HG03575 (cell line): ENCODE data around the gene ARSI.

ENCODE experiments used
- ATAC-seq: cut with Tn5 transposase; IDR thresholded peaks from one replicate; pipeline ENCODE4 v1.9.1; 2021; ENCODE audit not compliant: unreplicated experiment, insufficient number of reproducible peaks, low FRiP score; ENCODE audit errors: extremely low read depth

ARSI gene

DNA sequence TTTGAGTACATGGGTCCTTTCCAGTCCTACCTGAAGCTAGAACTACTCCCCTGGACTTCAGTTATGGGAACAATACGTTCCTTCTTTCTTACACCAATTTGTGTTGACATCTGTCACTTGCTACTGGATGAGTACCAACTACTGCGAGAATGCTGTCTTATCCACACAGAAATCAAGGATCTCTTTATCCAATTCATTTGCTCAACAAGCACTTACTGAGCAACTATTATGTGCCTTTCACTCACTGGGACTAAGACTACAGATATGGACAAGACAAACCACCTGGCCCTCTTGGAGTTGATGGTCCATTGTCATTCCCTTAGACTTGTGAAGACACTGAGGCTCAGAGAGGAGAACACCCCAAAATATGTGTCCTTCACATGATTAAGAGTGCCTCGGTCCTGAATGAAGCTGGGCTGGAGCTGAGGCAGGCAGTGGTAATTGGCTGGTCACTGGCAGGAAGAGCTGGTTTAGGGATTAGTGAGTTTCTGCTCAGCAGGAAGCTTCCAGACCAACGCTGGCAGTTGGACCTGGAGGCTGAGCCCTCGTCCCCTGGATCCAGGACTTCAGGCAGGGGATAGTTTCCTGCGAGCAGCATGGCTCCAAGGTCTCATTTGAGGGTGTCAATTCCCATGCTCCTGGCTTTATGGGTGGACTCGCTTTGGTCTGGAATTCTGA, 8.4 kb upstream of the ARSI start:
- no peak for ATAC-seq

DNA sequence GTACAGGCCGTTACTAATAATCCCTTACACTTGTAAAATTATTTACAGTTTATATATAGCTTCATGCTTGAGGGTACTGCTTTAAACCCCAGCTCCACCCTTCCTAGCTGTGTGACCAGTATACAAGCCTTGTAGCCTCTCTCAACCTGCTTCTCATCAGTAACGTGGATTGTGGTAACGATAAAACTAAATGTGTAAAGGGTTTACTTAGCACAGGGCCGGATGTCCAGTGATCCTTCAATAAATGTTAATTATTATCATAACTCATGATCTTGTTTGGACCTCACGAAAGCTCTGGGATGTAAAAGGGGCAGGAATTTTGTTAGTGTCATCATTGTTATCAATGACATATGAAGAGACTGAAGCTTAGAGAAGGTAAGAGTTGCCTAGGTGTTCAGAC, 7.5 kb upstream of the ARSI start:
- ATAC-seq = no peak

DNA sequence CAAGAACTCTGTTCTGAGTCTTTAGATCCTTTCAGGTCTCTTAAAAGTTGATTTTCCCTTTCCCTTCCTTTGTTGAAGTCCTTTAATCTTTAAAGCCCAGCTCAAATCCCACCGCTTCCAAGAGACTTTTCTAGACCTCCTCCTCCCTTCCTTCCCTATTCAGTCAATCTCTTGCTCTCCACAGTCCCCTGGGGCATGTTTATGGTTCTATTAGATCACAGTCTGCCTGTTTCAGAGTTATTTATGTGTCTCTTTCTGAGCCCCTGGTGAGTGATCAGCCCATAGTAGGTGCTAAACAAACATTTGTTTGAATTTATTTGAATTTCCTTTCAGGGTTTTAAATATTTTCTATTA, 7.2 kb upstream of the ARSI start:
- ATAC-seq = no peak

DNA sequence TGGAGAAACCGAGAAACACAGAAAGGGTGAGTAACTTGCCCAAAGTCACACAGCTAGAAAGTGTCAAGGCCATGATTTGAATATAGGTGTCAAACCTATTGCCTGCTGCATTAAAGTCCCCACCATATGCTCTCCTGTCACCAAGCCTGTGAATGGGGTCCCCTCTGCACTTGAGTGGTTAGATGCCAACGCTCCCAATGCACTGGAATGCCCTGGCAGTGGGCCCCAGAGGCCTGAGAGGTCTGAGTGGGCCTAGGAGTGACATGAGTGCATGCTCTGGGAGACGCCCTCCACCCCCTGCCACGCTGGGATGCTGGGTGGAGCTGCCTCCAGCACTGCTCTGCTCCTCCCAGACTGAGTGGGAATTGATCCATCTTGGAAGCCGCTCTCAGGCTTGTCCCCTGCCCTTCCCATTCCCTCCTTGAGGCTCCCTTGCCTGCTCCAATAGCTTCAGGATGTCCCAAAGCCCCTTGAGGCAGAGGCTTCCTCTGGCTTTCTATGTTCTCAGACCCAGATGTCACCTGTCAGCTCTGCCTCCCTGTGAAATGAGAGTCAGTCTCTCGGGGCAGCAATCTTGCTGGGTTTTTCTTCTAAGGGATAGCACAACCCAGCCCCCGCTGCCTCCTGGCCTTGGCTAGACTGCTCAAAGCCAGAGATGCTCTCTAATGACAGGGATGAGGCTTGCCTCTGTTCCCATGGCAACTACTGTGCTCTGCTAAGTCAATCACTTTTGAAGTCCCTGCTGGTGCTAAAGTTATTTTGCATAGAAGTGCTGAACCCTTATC, 6.6 kb upstream of the ARSI start:
- no peak for ATAC-seq

DNA sequence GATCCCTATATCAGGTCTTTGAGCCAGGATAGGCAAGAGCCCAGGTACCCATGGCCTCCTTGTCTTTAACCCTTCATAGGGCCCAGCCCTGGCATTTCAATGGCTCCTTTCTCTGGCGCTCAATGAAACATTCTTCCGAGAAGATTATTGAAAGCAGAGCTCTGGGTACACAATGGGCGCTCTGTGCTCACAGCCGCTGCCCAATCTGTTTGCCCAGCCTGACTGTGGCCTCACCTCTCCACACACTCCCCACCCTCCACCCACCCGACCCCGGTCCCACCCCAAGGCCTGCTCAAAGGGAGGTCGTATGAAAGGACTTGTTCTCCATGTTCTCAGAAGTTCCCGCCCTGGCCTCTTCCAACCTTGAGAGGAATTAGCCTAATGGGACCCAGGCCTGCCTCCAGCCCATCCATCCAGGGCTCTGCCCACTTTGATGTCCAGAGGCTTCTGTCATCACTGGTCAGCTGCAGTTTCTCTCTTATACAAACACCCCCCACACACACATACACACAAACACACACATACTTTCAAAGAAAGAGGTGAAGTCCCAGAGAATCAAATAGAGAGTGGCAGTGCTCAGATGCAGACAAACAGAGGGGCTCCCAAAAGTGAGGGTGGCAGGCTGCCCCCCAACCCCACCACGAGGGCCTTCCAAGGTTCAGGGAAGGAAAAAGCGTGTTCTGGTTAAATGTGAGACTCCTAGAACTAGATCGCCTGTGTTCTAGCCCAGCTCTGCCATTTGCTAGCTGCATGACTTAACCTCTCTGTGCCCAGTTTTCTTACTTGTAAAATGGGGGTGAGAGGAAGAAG, 5.1 kb upstream of the ARSI start:
- ATAC-seq = no peak

DNA sequence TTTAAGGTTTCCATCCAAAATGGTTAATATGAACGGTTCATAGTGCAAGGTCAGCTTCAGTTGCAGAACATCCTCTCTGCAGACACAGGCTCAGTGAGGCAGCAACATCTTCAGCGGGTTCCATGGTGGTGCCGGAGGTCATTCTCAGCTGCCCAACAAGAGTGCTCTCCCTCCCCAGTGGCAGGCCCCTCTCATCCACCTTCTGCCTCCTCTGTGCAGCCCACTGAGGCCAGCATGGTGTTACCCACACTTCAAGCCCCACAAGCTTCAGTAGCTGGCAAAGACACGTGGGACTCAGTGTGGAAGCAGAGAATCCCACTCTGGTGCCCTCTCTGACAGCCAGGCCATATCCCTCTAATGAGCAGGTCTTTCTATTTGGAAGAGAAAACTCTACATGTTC, 4.1 kb upstream of the ARSI start:
- ATAC-seq = no peak

DNA sequence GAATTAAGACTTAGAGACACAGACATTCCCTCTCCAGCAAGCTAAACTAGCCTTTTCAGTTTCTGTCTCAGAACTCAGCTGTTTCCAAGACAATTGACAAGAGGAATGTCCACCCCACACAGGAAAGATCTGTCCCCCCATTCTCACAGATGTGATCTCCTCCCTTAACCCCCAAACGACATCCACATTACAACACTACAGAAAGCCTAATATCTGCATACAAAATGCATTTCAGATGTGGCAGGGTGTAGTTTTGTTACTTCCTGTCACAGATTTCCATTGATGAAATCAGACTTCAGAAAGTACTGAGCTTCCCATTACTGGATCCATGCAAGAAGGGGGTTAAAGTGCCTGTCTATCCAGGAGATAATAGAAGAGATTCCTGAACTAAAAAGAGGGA, 2.9 kb upstream of the ARSI start:
- ATAC-seq = no peak

DNA sequence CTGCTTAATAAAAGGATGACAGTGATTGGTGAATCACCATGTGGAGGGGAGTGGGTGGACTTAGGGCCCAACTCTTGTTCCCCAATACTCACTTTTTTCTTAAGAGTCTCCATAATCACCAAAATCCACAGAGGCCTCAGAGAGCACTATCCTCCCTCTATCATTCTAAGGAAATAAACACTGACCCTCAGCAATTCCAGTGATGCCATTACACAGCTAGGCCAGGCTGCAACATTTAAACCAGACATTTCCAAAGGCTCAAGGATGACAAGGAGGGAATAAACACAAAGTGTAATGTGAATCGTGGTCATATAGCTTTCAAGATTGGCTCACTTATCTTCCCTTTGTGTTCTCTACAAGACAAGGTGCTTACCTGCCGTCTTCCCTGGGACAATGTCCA, 2.4 kb upstream of the ARSI start:
- ATAC-seq = no peak

DNA sequence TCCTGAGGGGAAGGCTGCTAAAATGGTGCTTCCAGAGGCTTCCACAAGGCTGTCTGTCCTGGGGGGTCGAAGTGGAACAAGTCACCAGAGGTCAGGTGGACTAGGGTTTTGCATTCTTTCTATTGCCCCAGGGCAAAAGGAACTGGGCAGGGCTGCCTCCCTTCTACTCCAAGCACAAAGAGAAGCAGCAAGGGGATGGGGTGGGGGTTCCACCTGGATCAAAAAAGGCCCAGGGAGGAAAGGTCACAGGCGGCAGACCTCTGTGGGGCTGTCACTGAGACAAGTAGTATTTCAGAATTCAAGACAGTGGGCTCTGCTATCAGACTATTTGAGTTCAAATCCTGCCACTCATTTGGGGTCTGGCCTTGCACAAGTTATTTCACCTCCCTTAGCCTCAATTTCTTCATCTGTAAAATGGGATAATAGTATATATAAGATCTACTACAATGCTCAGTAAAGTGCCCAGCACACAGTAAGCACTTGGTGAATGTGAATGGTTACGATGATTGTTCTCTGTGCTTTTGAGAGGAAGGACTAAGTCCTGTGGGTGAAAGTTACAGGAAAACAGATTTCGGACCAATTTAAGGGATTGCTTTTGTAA, 1.9 kb upstream of the ARSI start:
- no peak for ATAC-seq

DNA sequence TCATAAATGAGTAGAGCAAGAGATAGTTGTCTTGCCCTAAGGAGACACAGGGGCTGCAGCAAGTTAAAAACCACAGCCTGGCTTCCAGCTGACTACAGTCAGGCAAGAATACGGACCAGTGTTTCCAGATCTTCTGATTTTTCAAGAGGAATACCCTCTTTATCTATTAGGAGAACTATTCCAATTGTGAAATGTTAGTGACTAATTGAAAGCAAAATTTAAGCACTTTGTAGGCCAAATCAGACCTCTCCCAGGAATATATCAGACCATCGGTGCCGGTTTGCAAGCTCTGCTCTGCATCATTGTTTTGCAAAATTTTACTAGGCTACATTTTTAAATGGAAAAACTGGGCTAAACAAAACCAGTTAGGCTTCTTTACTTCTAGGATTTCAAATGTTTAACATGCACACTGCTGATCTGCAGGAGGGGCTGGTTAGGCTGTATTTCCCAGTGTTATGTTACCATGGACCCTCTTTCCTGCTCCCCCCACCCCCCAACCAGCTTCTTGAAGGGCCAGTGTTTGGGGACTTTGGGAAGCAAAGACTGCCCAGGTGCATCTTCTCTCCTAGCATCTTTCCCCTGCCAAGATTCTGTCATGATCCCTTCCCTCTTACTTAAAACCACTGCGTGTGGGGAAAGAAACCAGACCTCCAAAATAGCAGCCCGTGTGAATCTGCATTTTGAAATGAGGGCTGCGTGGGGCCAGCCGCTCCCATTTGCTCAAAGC, 1.1 kb upstream of the ARSI start:
- ATAC-seq = no peak

DNA sequence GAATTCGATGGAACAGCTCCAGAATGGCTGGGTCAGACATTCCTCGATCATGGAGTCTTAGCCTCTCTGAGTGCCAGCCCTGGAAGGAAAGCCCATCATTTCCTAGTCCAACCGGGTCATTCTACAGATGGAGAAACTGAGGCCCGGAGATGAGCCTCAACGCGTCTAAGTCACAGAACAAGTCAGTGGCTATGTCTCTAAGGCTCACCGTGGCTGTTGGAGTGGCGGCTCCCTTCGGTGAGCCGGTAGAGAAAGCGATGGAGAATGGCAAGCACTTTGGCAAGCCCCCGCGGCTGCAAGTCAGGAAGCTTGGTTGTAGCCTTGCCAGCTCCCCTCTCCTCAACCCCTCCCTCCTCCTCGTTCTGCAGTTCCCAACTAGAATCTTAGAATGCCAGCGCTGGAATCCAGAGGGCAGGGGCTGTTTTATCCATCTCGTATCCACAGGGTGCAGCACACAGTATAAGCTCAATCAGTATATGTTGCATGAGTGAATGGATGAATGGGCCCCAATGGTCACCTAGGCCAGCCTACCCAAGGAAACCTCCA, 438 bp upstream of the ARSI start:
- no peak for ATAC-seq

DNA sequence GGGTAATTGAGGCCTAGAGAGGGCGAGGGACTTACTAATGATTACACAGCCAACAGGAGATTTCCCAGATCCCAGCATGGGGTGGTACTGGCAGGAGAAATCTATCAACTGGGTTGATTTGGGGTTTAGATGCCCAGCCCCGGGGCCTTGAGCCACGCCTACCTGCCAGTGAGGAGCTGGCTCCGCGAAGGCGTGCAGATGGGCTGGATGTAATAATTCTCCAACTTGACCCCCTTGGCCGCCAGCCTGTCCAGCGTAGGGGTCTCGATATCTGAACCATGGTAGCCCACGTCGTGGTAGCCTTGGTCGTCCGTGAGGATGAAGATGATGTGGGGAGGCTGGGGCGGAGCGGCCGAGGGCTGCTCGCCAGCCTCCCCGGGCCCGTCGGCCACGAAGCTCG, 804 bp downstream of the ARSI start:
- no peak for ATAC-seq

DNA sequence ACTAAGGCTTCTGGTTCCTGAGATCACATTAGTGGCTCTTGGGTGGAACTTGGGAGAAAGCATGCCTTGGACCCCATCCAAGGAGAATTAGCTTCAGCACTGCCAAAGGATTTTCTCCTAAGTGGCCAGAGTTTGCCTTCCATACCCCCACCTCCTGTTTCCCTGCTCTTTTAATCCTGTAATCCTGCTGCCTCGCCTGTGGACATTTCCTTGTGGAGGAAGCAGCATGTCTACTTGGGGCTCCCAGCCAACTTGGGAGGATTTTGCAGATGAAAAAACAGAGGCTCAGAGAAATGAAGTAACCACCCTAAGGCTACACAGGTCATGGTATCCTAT, 1.6 kb downstream of the ARSI start:
- ATAC-seq = no peak

DNA sequence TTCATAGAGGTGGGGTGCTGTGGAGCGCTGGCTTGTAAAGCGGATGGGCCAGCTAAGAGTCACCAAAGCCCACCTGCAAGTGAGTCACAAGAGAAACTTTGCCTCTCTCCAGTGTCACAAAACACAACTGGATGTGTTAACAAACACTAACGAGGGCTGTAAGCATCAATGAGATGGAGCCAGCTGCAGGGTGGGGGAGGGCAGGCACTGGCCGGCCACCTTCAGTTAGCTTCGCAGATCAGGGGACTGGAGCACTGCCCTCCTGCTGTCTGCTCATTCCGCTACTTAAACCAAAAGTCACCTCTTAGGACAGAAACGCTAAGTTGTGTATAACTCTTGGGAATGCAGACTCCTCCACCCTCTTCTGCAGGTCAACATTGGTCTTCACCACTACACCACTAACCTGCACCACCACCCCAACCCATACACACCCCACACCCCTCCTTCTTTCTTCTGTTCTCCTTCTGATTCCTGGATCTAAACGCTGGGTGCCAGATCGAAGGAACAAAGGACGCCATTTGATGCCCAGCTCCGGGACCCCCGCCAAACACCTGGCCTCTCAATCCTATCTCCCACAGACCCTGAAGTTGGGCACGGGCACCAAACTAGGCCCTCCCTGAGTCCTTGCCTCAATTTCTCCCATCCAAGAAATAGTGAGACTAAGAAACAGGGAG, 2.1 kb downstream of the ARSI start:
- no peak for ATAC-seq

DNA sequence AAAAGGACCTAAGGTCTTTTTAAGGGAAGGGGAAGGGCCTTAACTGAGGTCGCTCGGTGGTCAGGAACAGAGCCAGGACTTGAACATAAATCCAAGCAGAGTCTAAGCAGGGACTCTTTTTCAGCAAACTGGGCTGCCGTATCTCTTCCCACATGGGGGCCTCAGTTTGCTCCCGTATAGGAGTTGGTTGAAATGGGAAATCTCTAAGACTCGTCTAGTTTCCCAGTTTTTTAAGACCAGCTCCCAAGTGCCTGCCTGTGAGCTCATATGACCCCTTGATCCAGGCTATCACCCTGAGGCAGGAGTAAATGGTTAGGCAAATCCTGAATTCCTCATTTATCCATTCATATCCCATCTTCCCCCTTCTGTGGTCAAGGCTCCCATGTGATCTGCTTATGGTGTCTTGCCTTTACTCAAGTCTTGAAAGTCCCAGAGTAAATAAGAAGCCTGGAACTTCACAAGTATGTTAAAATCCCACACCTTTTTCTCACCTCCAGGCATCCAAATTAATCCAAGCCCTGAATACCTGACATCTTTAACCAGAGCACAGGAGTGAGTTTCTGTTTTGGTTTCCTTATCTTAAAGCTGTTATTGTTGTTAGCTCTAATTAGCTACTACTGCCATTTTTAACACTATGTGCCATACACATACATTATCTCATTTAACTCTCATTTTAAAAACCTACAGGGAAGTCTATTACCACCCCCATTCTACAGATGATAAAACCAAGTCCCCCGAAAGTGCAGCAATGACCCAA, 3.0 kb downstream of the ARSI start:
- no peak for ATAC-seq

DNA sequence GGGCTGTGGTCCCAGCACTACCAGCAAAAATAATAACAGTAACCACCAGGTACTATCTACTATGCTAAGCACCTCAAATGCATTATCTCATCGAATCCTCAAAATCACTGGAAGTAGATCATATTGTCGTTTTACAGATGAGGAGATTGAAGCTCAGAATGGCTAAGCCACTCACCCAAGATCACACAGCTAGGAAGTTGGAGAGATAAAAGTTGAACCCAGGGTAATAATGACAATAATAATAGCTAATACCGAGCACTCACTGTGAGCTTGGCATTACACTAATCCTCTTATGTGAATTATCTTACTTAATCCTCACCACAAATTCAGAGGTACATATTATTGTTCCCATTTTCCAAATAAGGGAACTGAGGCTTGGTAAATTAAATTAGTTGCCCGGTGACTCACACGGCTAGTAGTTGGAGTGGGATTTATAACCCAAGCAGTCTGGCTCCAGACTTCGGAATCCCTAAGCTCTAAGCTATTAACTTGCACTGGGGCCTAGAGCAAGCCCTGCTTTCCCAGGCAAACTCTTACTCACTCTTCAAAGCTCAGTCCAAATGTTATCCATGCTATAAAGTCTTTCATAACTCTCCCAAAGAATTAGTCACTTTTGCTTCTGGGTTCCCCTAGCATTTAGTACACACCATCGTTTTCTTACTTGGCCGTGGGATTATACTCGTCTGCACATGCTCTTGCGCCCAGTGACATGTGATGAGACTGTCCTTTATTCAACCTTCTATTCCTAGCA, 3.8 kb downstream of the ARSI start:
- ATAC-seq = no peak

DNA sequence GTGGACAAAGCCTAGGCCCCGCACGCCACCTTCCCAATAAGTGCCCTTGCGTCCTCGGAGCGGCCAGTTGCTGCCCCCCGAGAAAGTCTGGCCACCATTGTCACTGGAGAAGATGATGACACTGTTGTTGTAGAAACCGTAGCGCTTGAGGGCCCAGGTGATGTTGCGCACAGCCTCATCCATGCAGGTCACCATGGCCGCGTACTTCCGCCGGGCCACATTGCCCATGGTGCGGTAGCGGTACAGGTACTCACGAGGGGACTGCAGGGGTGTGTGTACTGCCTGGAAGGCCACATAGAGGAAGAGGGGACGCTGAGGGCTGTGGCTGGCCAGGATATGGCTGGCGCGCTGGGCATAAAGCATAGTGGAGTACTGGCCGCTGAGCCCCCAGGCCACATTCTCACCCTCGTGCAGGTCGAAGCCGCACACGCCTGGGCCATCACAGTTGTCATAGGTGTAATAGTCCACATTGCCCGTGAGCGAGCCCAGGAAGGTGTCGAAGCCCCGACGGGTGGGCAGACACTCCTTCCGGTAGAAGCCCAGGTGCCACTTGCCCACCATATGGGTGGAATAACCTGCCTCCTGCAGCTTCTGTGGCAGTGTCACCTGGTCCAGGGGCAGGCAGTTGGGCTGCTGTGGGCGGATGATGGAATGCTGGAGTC, 4.6 kb downstream of the ARSI start:
- ATAC-seq = no peak
